Astrocyte of the spinal cord (primary cell): ENCODE measurements around the gene IL4I1.

Experiments used
- DNase-seq: peaks from one replicate; pipeline ENCODE4 v3.0.0; 2011; ENCODE audit warnings: low read depth, low spot score
- H3K4me3 ChIP-seq: 2 replicates; pipeline ENCODE4 v1.5.1; 2011; ENCODE audit warnings: low read depth, mild to moderate bottlenecking, low read length, moderate library complexity
- in situ Hi-C: cut with HindIII; loops from 2 replicates; pipeline ENCODE4 v1.10.0; 2017; ENCODE audit warnings: low sequenced_read_pairs
- TF ChIP-seq, protein P1 (sequence below): IDR thresholded peaks from 2 replicates; pipeline ENCODE4 v1.5.1; 2012; ENCODE audit warnings: low read depth, mild to moderate bottlenecking, low read length, inconsistent platforms

The IL4I1 gene

DNA sequence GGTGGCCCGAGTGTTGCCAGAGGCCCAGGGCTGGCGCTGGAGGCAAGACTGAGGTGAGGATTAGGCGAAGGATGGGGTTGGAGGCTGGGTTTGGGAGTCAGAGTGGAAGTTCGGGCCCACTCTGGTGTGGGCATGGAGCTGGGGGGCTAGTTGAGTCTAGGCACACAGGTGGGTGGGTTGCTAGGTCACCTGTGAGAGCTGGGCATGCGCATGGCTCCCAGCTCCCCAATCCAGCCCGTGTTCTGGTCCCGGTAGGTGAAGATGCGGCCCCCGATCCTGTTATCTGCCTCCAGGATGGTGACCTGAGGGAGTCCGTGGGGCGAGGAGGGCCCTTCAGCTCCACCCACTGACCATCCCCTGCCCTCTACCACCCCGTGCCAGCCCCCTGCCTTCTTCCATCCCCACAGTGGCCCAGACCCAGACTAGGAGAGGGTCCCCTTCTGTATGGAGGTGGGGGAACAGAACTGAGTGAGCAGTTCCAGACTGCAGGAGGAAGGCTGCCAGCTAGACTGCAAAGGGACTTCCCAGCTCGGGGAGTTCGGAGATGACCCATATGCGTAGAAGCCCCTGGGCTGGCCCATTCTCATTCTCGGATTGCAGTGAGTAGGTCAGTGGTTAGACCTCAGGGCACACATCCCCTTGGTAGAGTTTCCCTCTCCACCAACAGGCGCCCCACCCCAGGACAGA is 1.7 kb downstream of the IL4I1 start:
- in situ Hi-C loops, result no loop called here
- TF ChIP-seq, protein P1, sequence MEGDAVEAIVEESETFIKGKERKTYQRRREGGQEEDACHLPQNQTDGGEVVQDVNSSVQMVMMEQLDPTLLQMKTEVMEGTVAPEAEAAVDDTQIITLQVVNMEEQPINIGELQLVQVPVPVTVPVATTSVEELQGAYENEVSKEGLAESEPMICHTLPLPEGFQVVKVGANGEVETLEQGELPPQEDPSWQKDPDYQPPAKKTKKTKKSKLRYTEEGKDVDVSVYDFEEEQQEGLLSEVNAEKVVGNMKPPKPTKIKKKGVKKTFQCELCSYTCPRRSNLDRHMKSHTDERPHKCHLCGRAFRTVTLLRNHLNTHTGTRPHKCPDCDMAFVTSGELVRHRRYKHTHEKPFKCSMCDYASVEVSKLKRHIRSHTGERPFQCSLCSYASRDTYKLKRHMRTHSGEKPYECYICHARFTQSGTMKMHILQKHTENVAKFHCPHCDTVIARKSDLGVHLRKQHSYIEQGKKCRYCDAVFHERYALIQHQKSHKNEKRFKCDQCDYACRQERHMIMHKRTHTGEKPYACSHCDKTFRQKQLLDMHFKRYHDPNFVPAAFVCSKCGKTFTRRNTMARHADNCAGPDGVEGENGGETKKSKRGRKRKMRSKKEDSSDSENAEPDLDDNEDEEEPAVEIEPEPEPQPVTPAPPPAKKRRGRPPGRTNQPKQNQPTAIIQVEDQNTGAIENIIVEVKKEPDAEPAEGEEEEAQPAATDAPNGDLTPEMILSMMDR, result no peak
- H3K4me3 ChIP-seq, result no peak overlapping the region
- DNase-seq, result no peak

DNA sequence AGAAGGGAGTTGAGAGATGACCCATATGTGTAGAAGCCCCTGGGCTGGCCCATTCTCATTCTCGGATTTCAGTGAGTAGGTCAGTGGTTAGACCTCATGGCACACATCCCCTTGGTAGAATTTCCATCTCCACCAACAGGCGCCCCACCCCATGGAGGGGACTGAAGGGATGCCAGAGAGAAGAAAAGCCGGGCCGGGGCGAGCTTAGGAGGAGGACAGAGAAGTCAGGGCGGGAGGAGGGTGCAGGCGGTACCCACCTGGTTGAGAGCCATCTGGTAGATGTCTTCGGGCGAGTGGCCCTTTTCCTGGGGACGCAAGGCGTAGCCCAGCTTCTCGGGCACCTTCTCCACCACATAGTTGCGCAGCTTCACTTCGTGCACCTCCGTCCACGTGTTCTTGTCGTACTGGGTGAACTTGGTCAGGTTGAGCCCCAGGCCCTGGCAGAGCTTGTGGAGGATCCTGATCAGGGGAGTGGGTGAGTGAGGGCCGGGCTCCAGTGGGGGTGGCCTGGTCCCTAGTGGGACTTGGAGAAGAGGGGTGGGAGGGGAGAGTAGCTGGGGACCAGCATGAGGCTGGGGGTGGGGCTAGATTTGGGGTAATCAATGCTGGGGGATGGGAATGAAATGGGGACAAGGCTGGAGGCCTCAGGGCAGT is 2.5 kb downstream of the IL4I1 start:
- TF ChIP-seq, protein P1, result no peak
- H3K4me3 ChIP-seq, result no peak overlapping the region
- DNase-seq, result no peak
- in situ Hi-C loops, result no loop called here

DNA sequence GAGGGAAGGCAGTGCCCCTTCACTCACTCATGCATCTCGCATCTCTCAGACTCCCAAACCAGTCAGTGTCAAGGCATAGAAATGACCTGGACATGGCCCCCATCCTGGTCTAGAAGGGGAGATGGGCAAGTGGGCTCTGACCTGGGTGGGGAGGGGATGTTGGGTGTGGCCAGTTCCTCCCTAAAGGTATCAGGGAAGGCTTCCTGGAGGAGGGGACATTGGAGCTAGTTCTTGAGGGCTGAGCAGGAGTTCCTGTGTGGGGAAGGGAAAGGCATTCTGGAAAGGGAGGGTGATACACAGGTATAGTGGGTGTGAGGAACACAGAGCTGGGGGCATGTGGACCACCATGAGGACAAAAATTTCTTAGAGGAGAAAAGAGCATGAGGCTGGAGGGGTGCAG is 4.0 kb downstream of the IL4I1 start:
- TF ChIP-seq, protein P1, result no peak
- no peak overlapping the region for H3K4me3 ChIP-seq
- in situ Hi-C loops, result no loop called here
- DNase-seq, result no peak

DNA sequence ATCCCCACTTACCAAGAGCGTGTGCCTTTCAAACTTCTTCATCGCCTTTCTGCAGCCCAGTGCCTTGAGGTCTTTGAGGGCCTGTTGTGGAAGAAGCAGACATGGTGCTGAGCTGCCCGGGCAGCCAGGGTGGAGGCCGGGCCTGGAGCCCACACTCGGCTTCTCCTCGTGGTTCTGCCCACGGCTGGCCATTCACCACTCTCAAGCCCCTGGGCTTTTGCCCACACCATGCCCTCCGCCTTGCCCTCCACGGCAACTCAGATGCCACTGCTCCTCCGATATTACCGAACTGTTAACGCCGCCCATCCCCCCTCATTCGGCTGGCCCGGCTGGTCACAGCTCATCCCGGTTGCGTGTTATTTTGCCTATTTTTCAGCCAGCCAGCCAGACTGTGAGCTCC is 5.3 kb downstream of the IL4I1 start:
- DNase-seq, result no peak
- in situ Hi-C loops, result no loop called here

DNA sequence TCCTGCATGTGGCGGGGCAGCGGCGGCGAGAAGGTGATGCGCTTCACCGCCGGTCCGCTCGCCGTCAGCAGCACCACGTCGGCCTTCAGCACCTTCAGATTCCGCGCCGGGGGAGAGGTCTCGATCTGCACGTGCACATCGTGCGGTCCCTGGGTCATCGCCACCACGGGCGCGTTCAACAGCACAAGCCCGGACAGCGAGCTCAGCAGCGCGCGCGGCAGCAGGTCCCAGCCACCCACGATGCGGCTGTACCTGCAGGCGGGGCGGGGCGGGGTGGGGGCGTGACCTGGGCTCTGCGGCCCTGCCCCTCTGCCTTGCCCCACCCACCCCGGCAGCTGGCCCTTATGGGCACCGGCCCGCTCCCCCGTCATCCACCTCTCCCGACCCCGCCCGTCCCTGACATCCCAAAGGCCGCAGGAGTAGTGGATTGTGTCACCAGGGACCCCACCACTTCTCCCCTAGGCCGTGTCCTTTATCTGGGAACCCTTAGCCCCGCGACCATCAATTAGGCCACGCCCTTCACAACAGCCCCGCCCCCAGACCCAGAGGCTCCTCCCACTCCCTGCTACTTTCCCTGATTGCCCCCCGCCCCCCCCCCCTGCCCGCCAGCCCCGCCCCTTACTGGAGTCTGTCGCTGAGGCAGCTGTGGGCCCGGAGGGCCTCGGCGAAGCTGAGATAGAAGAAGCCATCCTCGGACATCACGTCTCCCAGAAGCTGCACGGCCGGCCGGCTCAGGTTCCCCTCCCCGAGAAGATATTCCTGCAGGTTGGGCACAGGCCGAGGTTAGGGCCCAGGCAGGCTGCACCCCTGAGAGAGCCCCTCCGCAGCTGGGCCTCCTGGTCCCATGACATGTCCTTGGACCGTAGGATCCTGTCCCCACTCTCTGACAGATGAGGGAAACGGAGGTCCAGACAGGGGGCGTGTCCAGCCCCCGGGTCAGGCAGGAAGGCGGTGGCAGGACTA is 6.1 kb downstream of the IL4I1 start:
- in situ Hi-C loops, result no loop called here
- peak overlapping the region; percentile 7 for H3K4me3 ChIP-seq
- DNase-seq, result no peak
- TF ChIP-seq, protein P1, result no peak

More for the DNA sequence above, 5.3 kb downstream of the IL4I1 start:
- TF ChIP-seq, protein P1, result no peak
- H3K4me3 ChIP-seq, result no peak overlapping the region

DNA sequence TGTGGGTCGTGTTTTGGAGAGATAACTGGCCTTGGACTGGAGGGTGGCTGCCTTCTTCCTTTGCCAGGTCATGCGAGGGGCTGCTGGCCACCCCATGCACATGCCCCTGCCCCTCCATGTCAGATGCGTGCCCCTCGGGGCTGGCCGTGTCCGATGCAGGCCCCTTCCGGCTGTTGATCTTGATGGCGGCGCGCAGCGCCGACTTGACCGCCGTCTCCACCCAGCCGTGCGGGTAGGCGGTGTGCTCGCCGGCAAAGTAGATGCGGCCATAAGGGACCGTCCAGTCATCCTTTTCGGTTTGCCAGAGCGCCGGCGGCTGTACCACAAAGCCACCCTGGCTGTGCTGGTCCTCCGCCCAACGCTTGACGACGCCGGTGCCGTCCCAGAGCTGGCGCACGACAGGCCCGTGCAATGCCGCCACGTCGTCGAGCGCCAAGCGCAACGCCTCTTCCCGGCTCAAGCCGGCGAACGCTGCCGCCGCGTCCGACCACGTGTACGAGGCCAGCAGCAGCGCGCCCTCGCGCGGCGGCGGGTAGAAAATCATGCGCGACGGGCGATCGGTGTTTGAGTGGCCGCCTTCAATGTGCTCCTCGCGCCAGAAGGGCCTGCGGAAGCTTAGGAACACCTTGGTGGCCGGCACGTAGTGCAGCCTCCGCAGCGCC is 6.9 kb downstream of the IL4I1 start:
- H3K4me3 ChIP-seq, result no peak overlapping the region
- TF ChIP-seq, protein P1, result peak; percentile 70
- peak; percentile 65 for DNase-seq
- in situ Hi-C loops, result no loop called here
